HG03103 (cell line): Measurements from ENCODE around the gene TRAK2.
A peak's percentile ranks its signal among the peaks of the same experiment; 100 is the strongest.

Source experiments
- ATAC-seq: cut with Tn5 transposase; IDR thresholded peaks from one replicate; pipeline ENCODE4 v1.9.1; 2021; ENCODE audit warnings: low read depth; ENCODE audit not compliant: unreplicated experiment

Gene TRAK2

DNA sequence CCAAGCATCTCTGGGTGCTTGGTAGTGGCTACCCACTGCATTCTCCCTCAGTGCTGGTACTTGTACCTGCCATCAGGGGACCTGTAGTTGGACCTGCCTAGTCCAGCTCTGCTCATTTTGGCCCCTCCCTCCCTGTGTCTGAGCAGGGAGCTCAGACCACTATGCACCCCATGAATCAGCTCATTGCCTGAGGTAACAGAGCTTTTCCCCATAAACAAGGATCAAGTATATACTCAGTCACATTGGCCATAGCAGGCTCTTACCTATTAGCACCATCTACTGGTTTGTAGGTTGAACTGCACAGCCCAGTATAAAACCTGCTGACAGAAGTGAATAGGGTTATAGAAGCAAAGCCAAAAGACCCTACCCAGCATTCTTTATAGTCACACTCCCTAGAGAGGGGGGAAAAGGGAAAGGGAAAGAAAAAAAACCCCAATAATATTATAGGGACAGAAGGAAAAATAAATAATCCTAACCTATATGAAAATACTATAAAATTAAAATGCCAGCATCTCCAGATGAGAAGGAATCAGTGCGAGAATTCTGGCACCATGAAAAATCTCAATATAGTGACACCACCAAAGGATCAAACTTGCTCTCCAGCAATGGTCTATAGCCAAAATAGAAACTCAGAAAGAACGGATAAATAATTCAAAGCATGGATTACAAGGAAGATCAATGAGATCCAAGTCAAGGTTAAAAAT is 87.2 kb downstream of the TRAK2 start:
- ATAC-seq, result peak; percentile 56

DNA sequence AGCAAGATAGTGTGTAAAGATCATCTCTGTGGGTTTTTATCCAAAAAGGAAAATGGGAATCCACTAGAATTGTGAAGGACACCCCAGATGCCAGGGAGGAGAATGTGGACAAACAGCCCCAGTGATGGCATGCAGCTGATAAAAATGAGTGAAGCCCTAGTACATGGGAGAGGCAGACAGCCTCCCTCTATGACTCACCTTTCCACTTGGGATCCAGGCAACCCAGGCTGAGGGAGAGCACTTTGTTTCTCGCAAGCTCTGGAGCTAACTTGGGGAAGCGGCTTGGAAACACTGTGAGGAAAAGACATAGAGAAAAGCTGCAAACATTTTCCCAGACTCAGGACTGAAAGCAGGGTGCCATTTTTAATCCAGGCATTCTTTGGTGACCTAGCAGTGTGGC is 88.9 kb downstream of the TRAK2 start:
- no peak for ATAC-seq

DNA sequence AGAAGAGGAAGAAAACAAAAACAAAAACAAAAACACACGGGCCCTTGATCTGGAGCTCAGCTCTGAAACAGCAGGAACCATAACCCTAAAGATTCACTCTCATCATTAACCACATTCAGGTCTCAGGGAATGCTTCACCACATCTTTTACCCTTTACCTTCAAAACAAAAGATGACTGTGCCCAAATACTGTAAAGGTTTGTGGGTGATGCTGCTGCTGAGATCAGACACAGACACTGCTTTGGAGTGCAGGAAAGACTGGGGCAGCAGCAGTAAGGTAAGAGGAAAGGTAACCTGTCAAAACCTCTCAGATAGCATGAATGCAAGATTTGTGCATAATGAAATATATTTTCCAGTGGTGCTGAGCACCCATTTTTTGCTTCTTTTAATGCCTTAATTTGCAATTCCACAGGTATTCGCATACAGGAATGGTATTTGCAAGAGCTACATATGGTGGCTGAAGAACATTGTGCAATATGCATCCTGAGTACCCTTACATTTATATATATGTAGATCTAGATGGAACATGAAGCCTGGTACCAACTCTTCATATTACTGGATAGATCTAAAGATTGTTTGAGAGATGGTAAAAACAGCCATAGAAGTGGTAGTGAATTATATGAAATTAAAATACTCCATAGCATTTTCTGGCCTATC is 90.1 kb downstream of the TRAK2 start:
- ATAC-seq, result no peak

DNA sequence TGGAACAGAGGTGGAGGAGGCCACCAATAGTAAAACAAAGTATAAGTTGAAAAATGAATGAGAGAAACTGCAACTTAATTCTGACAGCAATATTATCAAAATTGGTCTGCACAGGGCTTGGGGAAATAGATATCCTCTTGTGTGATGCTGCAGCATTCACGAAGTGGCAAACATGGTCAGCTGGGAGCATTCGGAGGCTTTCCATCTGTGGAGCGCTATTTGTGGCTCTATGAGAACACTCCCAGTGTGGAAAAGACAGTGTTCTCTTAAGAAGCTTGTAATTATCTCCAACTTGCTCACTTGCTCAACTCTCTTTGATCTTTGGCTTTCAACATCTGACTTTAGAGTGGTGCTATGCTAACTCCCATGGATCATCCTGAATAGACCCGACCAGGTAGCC is 91.0 kb downstream of the TRAK2 start:
- ATAC-seq, result no peak

DNA sequence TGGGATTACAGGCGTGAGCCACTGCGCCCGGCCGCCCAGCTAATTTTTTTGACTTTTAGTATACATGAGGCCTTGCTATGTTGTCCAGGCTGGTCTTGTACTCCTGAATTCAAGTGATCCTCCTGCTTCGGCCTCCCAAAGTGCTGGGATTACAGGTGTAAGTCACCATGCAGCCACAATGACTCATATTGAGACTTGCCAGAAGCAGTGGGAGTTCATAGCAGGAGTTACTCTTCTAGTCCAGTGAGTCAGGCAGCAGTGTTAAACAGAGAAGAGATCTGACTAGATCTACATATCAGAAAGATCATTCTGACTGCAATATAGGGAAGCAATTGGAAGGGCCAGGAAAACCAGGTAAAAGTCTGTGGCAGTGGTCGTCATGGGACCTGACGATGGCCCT is 92.6 kb downstream of the TRAK2 start:
- no peak for ATAC-seq

DNA sequence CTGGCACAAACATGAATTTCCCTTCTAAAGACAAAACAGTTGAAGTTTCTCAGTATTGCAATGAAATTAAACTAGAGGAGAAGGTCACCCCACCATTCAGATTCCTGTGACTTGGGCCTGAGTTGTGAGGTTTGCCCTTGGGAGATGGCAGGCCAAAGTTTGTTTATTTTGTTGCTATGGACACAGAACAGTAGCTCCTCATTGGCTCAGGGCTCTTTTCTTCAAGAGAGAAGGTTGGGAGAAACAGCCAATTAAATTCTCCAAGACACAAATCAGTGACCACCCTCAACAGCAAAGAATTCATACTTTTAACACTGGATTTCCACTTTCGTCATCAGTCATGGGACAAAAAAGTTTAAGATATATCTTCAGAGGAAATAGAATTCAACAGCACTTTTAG is 94.0 kb downstream of the TRAK2 start, which contains the start of gene FLACC1:
TSS of gene FLACC1 (minus strand) at position 125 of the 400 bp plus-strand sequence. CDS start 5,941 bp downstream, outside the sequence.
- no peak for ATAC-seq

DNA sequence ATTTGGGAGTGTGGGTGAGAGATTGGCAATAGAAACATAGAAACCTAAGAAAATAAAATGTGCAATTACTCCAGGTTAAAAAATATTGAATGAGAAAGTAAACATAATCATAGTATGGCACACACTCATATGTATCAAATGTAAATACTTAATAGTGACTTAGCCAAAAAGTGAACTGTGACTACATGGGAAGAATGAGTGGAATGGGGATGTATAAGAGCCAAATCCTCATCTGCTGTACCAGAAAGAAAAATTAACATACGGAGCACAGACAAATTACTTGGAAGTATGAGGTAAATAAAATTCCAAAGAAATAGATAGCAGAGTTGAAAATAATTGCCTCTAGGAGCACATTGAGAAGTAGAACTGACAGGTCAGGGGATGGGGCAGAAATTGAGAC is 98.1 kb downstream of the TRAK2 start:
- ATAC-seq, result no peak

DNA sequence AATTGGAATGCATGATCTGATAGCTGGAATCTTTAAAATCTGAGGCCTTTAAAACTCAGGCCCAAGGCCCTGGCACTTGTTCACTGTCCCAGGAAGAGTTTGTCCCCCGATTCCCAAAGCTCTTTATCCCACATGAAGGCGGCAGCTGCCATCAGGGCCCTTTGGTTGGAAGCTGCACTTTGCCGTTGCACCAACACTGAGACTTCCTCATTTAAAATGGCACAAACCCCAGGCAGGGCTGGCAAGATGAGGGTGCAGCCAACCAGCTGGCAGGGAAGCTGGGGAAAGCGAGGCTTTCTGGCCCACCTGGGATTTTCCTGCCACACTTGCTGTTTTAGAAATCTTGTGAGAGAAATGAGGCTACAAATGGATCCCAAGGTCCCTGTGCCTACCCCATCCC is 100.4 kb downstream of the TRAK2 start:
- no peak for ATAC-seq

DNA sequence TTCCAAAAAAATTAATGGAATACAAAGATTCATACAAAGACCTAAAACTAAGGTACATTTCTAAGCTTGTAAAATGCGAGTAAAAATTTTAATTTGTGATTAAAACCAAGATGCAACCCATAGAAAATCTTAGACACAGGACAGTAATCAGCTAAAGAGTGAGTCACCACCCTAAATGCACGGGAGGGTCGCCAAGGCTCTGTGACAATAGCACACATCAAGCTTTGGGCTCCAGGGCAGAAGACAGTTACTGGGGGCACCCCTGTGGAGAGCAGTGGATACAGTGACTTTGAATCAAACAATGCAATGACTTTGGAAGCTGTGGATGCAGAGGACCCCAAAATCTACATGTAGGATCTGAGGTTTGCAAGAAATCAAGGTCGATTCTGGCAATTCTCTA is 101.7 kb downstream of the TRAK2 start:
- no peak for ATAC-seq

DNA sequence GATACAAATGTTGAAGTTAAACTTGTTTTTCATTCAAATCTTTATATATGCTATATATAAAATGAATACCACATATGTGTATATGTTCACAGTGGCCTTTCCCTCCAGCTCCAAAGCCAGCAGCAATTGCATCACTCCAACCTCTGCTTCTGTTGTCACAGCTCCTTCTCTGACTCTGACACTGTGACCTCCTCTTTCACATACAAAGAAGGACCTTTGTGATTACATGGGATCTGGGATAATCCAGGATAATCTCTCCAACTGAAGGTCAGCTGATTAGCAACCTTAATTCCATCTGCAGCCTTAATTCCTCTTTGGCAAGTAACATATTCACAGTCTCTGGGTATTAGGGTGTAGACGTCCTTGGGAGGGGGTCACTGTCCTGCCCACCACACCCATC is 102.5 kb downstream of the TRAK2 start:
- ATAC-seq, result no peak

DNA sequence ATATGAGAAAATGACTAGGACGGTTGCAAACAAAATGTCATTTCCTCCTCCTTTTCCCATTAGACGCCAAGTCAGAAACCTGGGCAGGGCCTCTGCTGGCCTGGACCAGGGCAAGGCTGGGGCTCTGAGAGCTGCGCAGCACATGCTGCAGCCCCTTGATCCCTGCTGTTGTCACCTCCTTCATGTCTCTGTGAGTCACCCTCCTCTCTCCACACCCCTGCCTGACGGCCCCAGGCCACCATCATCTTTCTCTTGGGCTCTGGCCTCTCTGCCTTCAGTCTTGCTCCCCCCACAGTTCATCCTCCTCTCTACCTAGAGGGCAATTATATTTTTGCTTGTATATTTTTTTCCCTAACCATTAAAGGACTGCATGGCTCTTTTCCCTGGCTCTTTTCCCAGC is 104.1 kb downstream of the TRAK2 start:
- no peak for ATAC-seq

DNA sequence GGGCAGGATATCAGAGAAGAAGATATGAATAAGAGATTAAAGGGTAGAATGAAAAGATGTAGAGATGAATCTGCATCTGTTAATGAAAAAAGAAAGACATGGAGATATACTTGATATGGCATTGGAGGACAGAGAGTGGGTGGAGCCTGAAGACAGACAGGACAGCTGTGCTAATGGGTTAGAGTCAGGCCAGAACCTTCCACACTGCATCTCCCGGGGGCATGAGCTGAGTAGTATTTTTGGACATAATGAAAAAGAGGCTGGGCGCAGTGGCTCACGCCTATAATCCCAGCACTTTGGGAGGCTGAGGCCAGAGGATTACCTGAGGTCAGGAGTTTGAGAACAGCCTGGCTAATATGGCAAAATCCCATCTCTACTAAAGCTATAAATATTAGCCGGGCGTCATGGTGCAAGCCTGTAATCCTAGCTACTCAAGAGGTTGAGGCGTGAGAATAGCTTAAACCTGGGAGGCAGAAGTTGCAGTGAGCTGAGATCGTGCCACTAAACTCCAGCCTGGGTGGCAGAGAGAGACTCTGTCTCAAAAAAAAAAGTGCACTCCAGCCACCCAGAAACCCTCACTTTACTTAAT is 105.5 kb downstream of the TRAK2 start:
- ATAC-seq, result no peak

DNA sequence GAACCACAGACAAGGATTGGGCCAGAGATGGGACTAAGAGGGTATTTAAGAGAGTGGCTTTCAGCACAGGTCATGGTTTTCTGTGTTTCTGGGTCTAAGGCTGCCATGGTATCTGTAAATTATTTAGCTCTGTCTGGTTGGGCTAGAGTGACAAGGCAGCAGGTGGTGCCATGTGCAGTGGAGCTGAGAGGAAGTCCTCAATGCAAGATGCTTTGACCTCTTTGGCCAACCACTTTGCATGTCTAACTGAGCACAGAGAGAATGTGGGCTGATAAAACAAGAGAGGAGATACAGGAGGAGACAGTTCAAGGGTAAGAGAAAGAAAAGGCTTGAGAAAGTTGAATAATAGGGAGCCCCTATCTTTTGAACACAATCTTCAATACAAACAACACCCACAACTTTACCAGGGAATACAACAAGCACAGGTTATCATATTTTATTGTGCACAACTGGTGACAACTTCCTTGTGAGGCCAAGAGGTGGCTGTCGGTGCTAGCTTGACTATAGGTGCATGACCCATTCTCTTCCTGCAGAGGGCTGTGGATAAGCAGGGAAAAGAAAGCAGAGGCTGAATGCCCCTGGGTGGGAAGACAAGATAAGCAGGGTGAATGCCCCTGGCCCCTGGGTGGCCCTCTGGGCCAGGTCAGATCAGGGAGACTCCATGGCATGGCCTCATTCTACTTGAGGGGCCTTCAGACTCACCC is 106.4 kb downstream of the TRAK2 start:
- ATAC-seq, result peak; percentile 79

DNA sequence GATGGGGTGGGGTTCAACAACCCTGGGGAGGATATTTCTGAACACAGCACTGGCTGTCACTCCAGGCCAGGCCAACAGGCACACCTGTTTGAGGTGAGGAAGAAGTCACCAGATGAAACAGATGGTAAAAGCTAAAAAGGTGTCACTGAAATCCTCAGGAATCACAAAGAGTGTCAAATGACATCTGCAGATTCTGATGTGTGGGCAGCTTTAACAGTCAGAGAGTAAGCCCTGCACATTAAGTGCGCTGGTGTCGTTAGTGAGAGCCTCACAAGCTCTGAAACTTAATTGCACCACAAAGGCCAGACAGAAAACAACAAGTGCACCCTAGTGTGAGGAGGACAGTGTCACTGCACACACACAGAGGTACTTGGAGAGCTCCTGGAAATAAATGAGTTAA is 107.7 kb downstream of the TRAK2 start:
- ATAC-seq, result no peak

DNA sequence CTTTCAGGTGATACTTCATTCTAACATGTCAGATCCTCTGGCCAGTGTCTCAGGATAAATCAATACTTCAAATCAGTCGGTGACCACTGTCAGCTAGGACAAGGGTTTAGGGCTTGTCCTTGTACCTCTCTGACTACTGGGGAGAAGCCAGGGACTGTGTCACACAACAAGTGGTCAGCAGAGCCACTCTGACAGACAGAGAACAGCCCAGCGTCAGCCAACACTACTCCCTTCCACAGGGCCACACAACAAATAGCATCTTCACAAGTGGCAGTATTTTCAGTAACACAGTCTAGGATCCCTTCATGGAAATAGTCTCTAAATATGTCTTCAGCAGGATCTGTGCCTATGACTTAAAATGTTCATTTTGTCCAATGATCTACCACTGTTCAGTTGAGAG is 108.3 kb downstream of the TRAK2 start:
- ATAC-seq, result no peak

DNA sequence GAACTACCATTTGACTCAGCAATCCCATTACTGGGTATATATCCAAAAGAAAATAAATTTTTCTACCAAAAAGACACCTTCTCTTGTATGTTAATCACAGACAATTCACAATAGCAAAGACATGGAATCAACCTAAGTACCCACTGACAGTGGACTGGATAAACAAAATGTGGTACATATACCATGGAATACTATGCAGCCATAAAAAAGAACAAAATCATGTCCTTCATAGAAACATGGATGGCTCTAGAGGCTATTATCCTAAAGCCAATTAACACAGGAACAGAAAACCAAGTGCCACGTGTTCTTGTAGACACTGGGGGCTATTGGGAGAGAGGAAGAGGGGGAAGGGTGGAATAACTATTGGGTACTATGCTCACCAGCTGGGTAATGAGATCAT is 121.8 kb downstream of the TRAK2 start:
- no peak for ATAC-seq

DNA sequence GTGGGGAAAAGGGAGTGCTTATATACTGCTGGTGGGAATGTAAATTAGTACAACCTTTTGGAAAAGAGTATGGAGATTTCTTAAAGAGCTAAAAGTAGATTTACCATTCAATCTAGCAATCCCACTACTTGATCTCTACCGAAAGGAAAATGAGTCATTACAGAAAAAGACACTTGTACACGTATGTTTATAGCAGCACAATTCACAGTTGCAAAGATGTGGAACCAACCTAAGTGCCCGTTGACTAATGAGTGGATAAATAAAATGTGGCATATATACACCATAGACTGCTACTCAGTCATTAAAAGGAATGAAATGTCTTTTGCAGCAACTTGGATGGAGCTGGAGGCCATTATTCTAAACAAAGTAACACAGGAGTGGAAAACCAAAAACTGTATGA is 123.6 kb downstream of the TRAK2 start:
- ATAC-seq, result no peak
